ENCODE data around the gene FRS3.
"Not testable (repeated sequence)": the region's sequence is repeated elsewhere in the genome, so short reads cannot be mapped to it uniquely, and the experiment has no call there.

The FRS3 gene

GRCh38 chr6:41768545-41769308 is 11.0 kb downstream of the FRS3 start:
- peak; percentile 18 for DNase-seq (ENCODE audit: low spot score)

- peak; percentile 52 for DNase-seq (ENCODE audit: low spot score)
Observed at GRCh38 chr6:41767112-41767833, 12.4 kb downstream of the FRS3 start.

- DNase-seq (ENCODE audit: low spot score), result not testable (repeated sequence)
Observed at GRCh38 chr6:41766043-41766664, 13.5 kb downstream of the FRS3 start.

- no peak for DNase-seq (ENCODE audit: low spot score)
Observed at GRCh38 chr6:41763470-41763869, 16.2 kb downstream of the FRS3 start.

- DNase-seq (ENCODE audit: low spot score), result no peak
Observed at GRCh38 chr6:41759905-41760579, 19.7 kb downstream of the FRS3 start.

GRCh38 chr6:41759106-41759904 is 20.4 kb downstream of the FRS3 start:
- no peak for DNase-seq (ENCODE audit: low spot score)

GRCh38 chr6:41758641-41759035 is 21.1 kb downstream of the FRS3 start:
- no peak for DNase-seq (ENCODE audit: low spot score)

GRCh38 chr6:41757931-41758640 is 21.6 kb downstream of the FRS3 start:
- DNase-seq (ENCODE audit: low spot score), result no peak

GRCh38 chr6:41757271-41757670 is 22.4 kb downstream of the FRS3 start:
- DNase-seq (ENCODE audit: low spot score), result no peak

- DNase-seq (ENCODE audit: low spot score), result no peak
Observed at GRCh38 chr6:41756354-41756753, 23.3 kb downstream of the FRS3 start.

- no peak for DNase-seq (ENCODE audit: low spot score)
Observed at GRCh38 chr6:41755895-41756294, 23.8 kb downstream of the FRS3 start.

- DNase-seq (ENCODE audit: low spot score), result no peak
Observed at GRCh38 chr6:41750374-41750773, 29.3 kb downstream of the FRS3 start.

- no peak for DNase-seq (ENCODE audit: low spot score)
Observed at GRCh38 chr6:41748542-41748941, 31.2 kb downstream of the FRS3 start.

- no peak for DNase-seq (ENCODE audit: low spot score)
Observed at GRCh38 chr6:41748102-41748477, 31.6 kb downstream of the FRS3 start.

GRCh38 chr6:41747256-41748101 is 32.2 kb downstream of the FRS3 start, which contains the start of gene PGC:
Gene PGC, minus strand, starts transcription at chr6:41747397. Its CDS starts 63 bp downstream, at chr6:41747334.
- no peak for DNase-seq (ENCODE audit: low spot score)

- DNase-seq (ENCODE audit: low spot score), result no peak
Observed at GRCh38 chr6:41746107-41746506, 33.6 kb downstream of the FRS3 start.

- no peak for DNase-seq (ENCODE audit: low spot score)
Observed at GRCh38 chr6:41744236-41744787, 35.4 kb downstream of the FRS3 start.

- no peak for DNase-seq (ENCODE audit: low spot score)
Observed at GRCh38 chr6:41743406-41744235, 36.1 kb downstream of the FRS3 start.

All from HuH-7 (cell line).